VCaP (cell line): ENCODE data around the gene LRRN1.
"Not testable (repeated sequence)": the region's sequence is repeated elsewhere in the genome, so short reads cannot be mapped to it uniquely, and the experiment has no call there.

ENCODE experiments used
- H3K27ac ChIP-seq: fragments of 450-650 bp; 2 replicates; pipeline ENCODE4 v1.5.1; 2017
- TF ChIP-seq, protein P1 (sequence below): fragments of 450-650 bp; conservative IDR thresholded peaks from 2 replicates; pipeline ENCODE4 v1.5.1; 2017; ENCODE audit warnings: mild to moderate bottlenecking, moderate library complexity

LRRN1 gene

DNA sequence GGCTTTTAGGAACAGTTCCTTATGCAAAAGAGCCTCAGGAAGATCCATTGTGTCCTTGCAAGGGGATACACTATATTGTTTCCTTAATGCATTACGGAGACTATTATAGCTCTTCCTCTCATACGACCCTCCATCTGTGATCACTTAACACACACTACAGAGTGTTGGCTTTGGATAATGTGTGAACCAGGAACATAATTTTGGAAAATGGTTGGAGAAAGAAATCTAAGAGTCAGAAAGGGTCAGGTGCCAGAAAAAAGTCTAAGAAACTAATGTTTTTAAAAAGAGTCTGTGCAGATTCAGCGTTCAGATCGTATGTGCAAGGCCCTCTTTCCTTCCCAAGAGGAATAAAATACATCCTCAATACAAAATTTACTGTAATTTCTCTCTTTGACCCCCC is 27.3 kb downstream of the LRRN1 start:
- no peak overlapping the region for H3K27ac ChIP-seq
- TF ChIP-seq, protein P1, sequence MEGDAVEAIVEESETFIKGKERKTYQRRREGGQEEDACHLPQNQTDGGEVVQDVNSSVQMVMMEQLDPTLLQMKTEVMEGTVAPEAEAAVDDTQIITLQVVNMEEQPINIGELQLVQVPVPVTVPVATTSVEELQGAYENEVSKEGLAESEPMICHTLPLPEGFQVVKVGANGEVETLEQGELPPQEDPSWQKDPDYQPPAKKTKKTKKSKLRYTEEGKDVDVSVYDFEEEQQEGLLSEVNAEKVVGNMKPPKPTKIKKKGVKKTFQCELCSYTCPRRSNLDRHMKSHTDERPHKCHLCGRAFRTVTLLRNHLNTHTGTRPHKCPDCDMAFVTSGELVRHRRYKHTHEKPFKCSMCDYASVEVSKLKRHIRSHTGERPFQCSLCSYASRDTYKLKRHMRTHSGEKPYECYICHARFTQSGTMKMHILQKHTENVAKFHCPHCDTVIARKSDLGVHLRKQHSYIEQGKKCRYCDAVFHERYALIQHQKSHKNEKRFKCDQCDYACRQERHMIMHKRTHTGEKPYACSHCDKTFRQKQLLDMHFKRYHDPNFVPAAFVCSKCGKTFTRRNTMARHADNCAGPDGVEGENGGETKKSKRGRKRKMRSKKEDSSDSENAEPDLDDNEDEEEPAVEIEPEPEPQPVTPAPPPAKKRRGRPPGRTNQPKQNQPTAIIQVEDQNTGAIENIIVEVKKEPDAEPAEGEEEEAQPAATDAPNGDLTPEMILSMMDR = no peak

DNA sequence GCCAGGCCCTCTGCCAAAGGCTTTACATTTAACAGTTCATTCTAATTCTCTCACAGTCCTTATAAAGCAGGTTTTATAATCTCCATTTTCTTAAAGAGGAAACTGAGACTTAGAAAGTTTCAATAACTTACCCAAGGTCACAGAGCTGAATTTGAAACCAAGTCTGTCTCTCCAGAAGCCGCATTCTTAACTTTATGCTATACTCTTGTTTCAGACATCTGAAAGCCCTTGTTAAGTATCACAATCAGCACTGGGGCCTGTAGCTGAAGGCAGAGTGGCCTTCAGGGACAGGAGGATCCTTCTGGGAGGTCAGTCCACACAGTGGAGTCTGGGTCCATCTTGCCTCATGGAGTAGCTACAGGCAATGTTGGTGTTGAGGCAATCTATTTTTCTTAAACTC is 27.9 kb downstream of the LRRN1 start:
- TF ChIP-seq, protein P1 = no peak
- H3K27ac ChIP-seq = no peak overlapping the region

DNA sequence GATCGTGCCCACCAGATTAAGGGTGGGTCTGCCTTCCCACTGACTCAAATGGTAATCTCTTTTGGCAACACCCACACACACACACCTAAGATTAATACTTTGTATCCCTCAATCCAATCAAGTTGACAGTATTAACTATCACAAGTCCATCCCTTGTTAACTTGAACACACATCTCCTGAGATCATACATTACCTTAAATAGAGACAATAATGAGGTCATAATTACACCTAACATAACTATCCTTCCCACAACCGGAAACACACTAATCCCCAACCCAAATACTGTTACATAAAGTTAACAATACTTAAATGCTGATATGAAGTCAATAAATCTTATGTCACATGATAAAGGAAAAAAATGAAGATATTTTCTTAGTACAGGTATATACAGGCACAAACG is 29.2 kb downstream of the LRRN1 start:
- H3K27ac ChIP-seq = not testable (repeated sequence)

DNA sequence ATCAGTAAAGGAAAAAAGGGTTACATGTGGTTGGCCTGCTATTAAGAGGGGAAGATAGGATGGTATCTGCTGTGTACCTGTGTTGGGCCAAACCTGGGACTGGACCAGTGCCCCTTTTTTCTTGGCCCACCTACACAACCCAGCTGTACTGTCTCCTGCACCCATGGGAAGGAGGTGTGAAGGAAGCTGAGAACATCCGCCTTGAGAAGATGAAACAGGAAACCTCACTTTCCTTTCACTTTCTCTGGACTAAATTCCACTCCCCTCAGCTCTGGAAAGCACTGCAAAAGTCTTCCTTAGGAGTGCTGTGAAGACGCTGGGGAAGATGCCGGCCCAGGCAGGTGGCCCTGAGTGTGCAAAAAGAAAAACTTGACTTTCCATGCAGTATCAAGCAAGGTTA is 37.6 kb downstream of the LRRN1 start:
- no peak overlapping the region for H3K27ac ChIP-seq

DNA sequence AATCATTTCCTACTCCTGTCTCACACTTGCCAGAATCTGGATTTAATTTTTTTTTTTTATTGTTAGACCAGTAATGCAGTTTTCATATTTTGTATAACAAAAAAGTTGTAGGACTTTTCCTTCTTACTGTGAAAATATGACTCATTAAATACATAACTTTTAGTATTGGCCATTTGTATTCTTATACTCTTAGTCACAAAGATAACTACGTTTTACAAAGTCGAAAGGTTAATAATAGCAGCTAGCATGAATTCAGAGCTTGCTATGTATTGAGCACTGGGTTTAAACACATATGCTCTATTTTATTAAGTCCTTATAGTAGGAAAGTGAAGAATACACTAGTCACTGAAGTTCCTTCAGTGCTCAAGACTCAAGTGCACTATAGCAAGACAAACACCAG is 43.1 kb downstream of the LRRN1 start:
- TF ChIP-seq, protein P1 = no peak
- no peak overlapping the region for H3K27ac ChIP-seq

More for the DNA sequence above, 37.6 kb downstream of the LRRN1 start:
- TF ChIP-seq, protein P1 = no peak

DNA sequence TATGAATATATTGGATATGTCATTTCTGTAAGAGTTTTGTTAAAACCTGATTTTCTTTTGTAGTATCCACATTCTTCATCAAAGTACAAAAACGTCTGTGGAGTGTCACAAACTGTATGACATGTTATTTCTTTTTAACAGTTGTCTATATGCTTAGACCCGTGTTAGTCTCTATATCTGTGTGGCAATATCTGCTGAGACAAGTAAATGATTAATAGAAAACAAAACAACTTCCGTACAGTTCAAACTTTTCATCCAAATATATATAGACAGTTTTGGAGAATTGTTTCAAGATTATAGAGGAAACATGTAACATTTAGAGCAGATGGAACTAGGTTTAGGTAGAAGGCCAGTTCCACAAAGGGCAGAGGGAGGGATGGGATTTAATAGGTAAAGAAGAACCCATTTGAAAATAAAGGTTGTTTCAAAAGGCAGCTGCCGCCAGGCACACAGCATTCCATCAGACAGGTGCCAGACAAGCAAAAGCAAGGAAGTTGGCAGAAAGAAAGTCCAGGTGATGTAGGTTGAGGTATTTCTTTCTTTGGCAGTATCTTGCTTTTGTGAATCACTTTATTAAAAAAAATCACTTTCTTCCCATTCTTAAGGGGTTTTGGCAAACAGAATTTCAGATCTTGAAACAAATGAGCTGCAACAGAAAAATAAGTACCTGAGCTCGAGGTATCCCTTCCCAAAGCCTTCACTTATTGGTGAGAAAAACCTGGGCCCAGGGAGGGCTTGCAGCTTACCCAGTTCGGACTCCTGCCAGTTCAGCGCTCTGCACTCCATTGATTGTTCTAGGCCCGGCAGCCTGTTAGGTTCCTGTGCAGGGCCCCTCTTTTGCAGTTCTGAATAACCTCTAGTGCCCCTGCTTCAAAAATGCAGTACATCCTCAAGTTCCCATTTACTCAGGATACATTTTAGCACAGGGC is 49.0 kb downstream of the LRRN1 start:
- peak overlapping the region; percentile 13 for H3K27ac ChIP-seq
- TF ChIP-seq, protein P1 = no peak

DNA sequence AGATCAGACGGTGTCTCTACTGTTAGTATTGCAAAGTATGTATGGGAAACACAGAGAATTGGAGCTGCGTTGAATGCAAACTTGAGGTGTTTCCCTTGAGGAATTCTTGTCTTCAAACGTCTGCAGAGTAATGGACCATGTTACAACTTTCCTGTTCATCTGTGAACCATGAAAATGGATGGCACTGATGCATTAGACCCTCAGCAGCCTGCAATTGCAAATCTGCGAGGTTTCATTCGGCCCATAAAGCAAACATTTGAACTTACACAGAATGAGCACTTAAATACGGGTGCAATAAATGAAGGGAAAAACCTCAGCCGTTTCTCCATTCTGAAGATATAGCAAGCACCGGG is 49.7 kb downstream of the LRRN1 start:
- peak overlapping the region; percentile 13; the same call in 1 of the 2 replicates for H3K27ac ChIP-seq

More for the DNA sequence above, 49.7 kb downstream of the LRRN1 start:
- TF ChIP-seq, protein P1 = no peak
